ENCODE measurements around the gene AUTS2.
"Not testable (repeated sequence)": the region's sequence is repeated elsewhere in the genome, so short reads cannot be mapped to it uniquely, and the experiment has no call there.

Gene AUTS2

GRCh38 chr7:70355198-70356020, 757.1 kb downstream of the AUTS2 start:
- H3K4me3 ChIP-seq (ENCODE audit: low read length) = no peak overlapping the region
- DNase-seq (ENCODE audit: low read depth) = no peak
- no peak for TF ChIP-seq CTCF (conservative IDR thresholded peaks at IDR 0.05; ENCODE audit: low read length)

GRCh38 chr7:70356085-70356786, 758.0 kb downstream of the AUTS2 start:
- DNase-seq (ENCODE audit: low read depth) = no peak

GRCh38 chr7:70356787-70357328, 758.6 kb downstream of the AUTS2 start:
- no peak for TF ChIP-seq CTCF (conservative IDR thresholded peaks at IDR 0.05; ENCODE audit: low read length)
- no peak overlapping the region for H3K4me3 ChIP-seq (ENCODE audit: low read length)
- no peak for DNase-seq (ENCODE audit: low read depth)

More at GRCh38 chr7:70356085-70356786, 758.0 kb downstream of the AUTS2 start:
- H3K4me3 ChIP-seq (ENCODE audit: low read length) = no peak overlapping the region
- no peak for TF ChIP-seq CTCF (conservative IDR thresholded peaks at IDR 0.05; ENCODE audit: low read length)

GRCh38 chr7:70360557-70360956, 762.3 kb downstream of the AUTS2 start:
- TF ChIP-seq CTCF (conservative IDR thresholded peaks at IDR 0.05; ENCODE audit: low read length) = no peak
- H3K4me3 ChIP-seq (ENCODE audit: low read length) = no peak overlapping the region
- DNase-seq (ENCODE audit: low read depth) = no peak

GRCh38 chr7:70361821-70362220, 763.5 kb downstream of the AUTS2 start:
- no peak for TF ChIP-seq CTCF (conservative IDR thresholded peaks at IDR 0.05; ENCODE audit: low read length)
- no peak for DNase-seq (ENCODE audit: low read depth)
- no peak overlapping the region for H3K4me3 ChIP-seq (ENCODE audit: low read length)

GRCh38 chr7:70364393-70364792, 766.1 kb downstream of the AUTS2 start:
- not testable (repeated sequence) for H3K4me3 ChIP-seq (ENCODE audit: low read length); DNase-seq (ENCODE audit: low read depth)

- no peak for DNase-seq (ENCODE audit: low read depth)
- no peak for TF ChIP-seq CTCF (conservative IDR thresholded peaks at IDR 0.05; ENCODE audit: low read length)
- H3K4me3 ChIP-seq (ENCODE audit: low read length) = no peak overlapping the region
Observed at GRCh38 chr7:70371652-70372051, 773.4 kb downstream of the AUTS2 start.

Measured in AG10803 (cell line).